Left ventricle myocardium inferior (tissue), 1 donor: ENCODE data around the gene UBA1. TPM values are rescaled to one million over a fixed set of nuclear protein-coding genes. Genes with fewer than 3 reads are reported as not detected.

Experiments
- DNase-seq: peaks from one replicate; pipeline ENCODE4 v3.0.0-alpha.2; 2020
- H3K27ac ChIP-seq: fragments of 200-600 bp; replicated peaks from 2 replicates; pipeline ENCODE4 v1.8.0; 2021
- H3K27me3 ChIP-seq: fragments of 200-600 bp; 2 replicates; pipeline ENCODE4 v1.8.0; 2021; ENCODE audit warnings: low read depth
- H3K36me3 ChIP-seq: fragments of 200-600 bp; 2 replicates; pipeline ENCODE4 v1.8.0; 2021
- H3K4me1 ChIP-seq: fragments of 200-600 bp; 2 replicates; pipeline ENCODE4 v1.8.0; 2021
- H3K4me3 ChIP-seq: fragments of 200-600 bp; 2 replicates; pipeline ENCODE4 v1.8.0; 2021; ENCODE audit warnings: mild to moderate bottlenecking, moderate library complexity
- H3K9me3 ChIP-seq: fragments of 200-600 bp; replicated peaks from 2 replicates; pipeline ENCODE4 v1.8.0; 2021
- intact Hi-C: fragments of 100-400 bp; cut with micrococcal nuclease; formaldehyde crosslinking; loops from one replicate; pipeline ENCODE4 v1.11.0; 2022
- total RNA-seq: library from RNA; stranded (reverse); fragmentation: NEBNext Ultra II Directional; extraction: Animal tissue kit (Norgen Biotek cat#: 25700); gene quantifications from one replicate; pipeline ENCODE4 v1.2.1, GENCODE V29; 2021
- TF ChIP-seq, protein P1 (sequence below): fragments of 200-600 bp; IDR thresholded peaks from 2 replicates; pipeline ENCODE4 v1.8.0; 2021; ENCODE audit warnings: antibody characterized with exemption, mild to moderate bottlenecking, borderline replicate concordance
- donor health status: DM: no; HTN: yes; CAD: no; lungs with severe emphysema.

UBA1 gene
- total RNA-seq, 1 donor from 2014 or later: 99.8 TPM

DNA sequence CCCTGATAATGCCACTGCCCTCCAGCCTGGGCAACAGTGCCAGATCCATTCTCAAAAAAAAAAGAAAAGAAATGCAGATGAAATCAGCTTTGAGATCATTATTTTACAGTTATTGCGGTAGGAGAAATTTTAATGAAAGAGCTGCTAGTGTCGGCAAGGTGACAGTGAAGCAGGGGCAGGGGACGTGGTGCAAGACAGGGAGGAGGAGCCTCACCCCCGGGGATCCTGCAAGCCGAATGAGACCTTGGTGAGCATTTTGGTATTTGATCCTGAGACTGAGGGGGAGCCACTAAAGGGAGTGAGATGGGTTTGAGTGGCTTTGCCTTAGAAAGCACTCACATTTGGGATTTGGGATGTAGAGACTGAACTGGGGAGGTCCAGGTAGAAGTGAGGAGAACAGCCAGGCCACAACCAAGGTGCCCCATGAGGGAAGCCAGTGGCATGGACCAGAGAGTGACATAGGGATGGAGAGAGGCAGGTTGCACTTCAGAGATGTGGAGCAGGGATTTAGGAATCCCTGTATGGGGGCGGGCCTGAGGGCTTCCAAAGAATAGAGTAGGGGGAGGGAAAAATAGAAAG is 25.0 kb upstream of the UBA1 start:
- Histone ChIP-seq H3K9me3 (no peaks in the 10 kb centered on the region), H3K4me1 (peaks cover 14% of the 10 kb centered on the region), H3K36me3 (peaks cover 12% of the 10 kb centered on the region), H3K4me3 (no peak overlapping the region), H3K27ac (no peak overlapping the region), H3K27me3 (no peaks in the 10 kb centered on the region)
- intact Hi-C loops: no loop called here
- DNase-seq: no peak
- TF ChIP-seq, protein P1, sequence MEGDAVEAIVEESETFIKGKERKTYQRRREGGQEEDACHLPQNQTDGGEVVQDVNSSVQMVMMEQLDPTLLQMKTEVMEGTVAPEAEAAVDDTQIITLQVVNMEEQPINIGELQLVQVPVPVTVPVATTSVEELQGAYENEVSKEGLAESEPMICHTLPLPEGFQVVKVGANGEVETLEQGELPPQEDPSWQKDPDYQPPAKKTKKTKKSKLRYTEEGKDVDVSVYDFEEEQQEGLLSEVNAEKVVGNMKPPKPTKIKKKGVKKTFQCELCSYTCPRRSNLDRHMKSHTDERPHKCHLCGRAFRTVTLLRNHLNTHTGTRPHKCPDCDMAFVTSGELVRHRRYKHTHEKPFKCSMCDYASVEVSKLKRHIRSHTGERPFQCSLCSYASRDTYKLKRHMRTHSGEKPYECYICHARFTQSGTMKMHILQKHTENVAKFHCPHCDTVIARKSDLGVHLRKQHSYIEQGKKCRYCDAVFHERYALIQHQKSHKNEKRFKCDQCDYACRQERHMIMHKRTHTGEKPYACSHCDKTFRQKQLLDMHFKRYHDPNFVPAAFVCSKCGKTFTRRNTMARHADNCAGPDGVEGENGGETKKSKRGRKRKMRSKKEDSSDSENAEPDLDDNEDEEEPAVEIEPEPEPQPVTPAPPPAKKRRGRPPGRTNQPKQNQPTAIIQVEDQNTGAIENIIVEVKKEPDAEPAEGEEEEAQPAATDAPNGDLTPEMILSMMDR: no peak

DNA sequence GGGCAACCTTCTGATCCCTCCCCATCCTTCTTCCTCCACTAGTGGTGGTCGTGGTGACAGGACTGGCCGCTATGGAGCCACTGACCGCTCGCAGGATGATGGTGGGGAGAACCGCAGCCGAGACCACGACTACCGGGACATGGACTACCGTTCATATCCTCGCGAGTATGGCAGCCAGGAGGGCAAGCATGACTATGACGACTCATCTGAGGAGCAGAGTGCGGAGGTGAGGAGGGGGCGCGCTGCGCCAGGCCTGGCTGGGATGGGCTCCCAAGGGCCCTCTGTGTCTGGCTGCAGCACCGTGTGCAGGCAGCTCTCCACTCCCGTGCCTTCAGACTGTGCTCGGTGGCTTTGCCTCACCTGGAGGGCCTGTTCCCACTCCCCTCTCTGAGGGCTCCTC is 24.4 kb upstream of the UBA1 start:
- no peak overlapping the region for H3K4me3 ChIP-seq
- peaks cover 16% of the 10 kb centered on the region for H3K36me3 ChIP-seq
- H3K27me3 ChIP-seq: no peaks in the 10 kb centered on the region
- DNase-seq: no peak
- TF ChIP-seq, protein P1: no peak
- no peaks in the 10 kb centered on the region for H3K9me3 ChIP-seq
- peaks cover 14% of the 10 kb centered on the region for H3K4me1 ChIP-seq
- intact Hi-C loops: no loop called here
- H3K27ac ChIP-seq: no peak overlapping the region

DNA sequence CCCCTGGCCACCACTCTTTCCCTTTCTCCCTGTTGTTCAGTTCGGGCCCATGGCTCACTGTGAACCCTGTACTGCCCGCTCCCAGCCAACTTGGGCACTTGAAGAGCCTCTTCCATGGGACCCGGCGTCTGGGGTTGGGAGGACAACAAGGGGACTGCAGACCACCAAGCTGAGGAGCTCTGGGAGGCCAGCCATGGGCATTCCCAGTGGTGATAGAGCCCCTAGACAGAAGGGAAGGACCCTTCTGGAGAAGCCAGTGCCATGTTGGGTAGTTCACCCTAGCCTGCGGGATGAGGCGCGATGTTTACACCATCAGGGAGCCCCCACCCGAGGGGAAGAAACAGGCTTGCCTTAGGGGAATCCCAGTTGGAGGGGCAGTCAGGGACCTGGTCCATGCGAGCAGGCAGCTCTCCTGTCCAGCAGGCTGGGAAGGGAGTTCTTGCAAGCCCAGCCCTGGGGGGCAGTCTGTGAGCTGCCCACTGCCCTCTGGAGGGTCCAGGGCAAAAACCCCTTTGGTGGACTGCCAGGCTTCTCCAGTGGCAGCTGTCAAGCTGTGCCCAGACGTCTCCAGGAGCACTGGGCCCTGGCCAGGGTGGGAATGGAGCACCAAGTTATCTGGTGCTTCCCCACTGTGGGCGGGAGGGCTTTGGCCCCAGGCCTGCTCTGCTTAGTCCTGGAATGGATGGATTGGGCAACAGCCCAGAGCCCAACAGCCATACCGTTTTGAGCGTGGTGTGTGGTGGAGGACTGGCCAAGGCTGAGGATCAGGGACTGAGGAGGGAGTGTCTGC is 23.7 kb upstream of the UBA1 start:
- H3K27me3 ChIP-seq: no peaks in the 10 kb centered on the region
- peaks cover 14% of the 10 kb centered on the region for H3K4me1 ChIP-seq
- H3K27ac ChIP-seq: no peak overlapping the region
- H3K9me3 ChIP-seq: no peaks in the 10 kb centered on the region
- no peak overlapping the region for H3K4me3 ChIP-seq
- peaks cover 18% of the 10 kb centered on the region for H3K36me3 ChIP-seq
- peak; percentile 47 for DNase-seq
- TF ChIP-seq, protein P1: no peak
- intact Hi-C loops: no loop called here

DNA sequence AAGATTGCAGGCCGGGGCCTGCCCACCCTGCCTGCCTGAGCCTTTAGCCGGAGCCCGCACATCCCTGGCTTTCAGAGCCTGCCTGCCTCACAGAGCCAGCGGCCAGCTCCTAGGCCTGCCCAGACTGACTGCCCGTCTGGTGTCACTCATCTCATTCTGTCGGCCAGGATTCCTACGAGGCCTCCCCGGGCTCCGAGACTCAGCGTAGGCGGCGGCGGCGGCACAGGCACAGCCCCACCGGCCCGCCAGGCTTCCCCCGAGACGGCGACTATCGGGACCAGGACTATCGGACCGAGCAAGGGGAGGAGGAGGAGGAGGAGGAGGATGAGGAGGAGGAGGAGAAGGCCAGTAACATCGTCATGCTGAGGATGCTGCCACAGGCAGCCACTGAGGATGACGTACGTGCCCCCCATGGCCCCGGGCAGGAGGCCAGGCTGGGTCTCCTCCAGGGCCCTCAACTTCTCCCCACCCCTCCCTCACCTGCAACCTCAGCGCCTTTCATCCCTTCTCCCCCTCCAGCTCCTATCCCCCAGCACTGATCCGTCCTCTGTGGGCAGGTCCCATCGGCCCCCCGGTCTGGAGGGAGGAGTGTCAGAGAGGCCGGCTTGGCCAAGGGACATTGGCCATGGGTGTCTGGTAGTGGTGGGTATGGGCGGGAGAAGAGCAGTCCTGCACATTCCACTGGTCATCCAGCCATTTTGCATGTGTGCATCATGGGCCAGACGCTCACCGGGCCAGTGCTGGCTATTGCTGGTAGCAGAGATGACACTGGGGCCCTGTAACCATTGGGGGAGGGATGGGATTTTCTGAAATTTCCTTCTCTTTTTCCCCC is 22.6 kb upstream of the UBA1 start:
- intact Hi-C loops: no loop called here
- TF ChIP-seq, protein P1: no peak

DNA sequence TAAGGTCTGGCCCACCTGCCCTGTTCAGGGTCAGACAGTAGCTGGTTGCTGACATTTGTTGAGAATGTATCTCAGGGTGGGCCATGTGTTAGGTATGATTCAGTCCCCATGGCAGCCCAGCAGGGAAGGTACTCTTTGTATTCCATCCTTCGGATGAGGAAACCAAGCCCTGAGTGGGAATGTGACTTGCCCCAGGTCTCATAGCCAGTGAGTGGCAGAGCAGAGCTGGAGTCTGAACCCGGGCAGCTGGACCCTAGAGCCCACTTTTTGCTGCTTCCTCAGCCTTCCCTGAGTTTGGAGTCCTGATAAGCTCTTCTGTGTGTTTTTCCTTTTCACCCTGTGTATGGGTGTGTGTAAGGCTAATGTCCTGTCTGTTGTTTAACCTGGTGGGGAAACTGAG is 21.6 kb upstream of the UBA1 start:
- TF ChIP-seq, protein P1: no peak
- intact Hi-C loops: no loop called here
- Histone ChIP-seq H3K27me3 (no peaks in the 10 kb centered on the region), H3K36me3 (peaks cover 26% of the 10 kb centered on the region), H3K27ac (no peak overlapping the region), H3K9me3 (no peaks in the 10 kb centered on the region), H3K4me3 (no peak overlapping the region), H3K4me1 (peaks cover 14% of the 10 kb centered on the region)
- DNase-seq: no peak

More for the DNA sequence above, 22.6 kb upstream of the UBA1 start:
- H3K4me3 ChIP-seq: no peak overlapping the region
- H3K27me3 ChIP-seq: no peaks in the 10 kb centered on the region
- H3K9me3 ChIP-seq: no peaks in the 10 kb centered on the region
- no peak for DNase-seq
- H3K27ac ChIP-seq: no peak overlapping the region
- H3K36me3 ChIP-seq: peaks cover 18% of the 10 kb centered on the region
- peaks cover 14% of the 10 kb centered on the region for H3K4me1 ChIP-seq
